ENCODE data around the gene PDLIM1.

PDLIM1 gene

GRCh38 chr10:95220539-95220938, 70.3 kb downstream of the PDLIM1 start:
- peaks cover 0 to 4% of the 10 kb centered on the region in 2 donors for H3K36me3 ChIP-seq (replicated peaks in 1 of 2; ENCODE audit: control insufficient read depth in 2 of 2, insufficient read depth in 2 of 2, low read length in 2 of 2)
- no peak overlapping the region for H3K23ac ChIP-seq (ENCODE audit: low read depth, low read length, poor library complexity)
- H2AFZ ChIP-seq (ENCODE audit: low read length), result no peak overlapping the region
- H2BK15ac ChIP-seq (ENCODE audit: low read length), result no peak overlapping the region
- no peak overlapping the region for H3K14ac ChIP-seq (ENCODE audit: low read length)
- H3K27me3 ChIP-seq (ENCODE audit: control insufficient read depth in 3 of 3, insufficient read depth in 3 of 3, low read depth in 1 of 3, low read length in 3 of 3), result no peaks in the 10 kb centered on the region
- H2BK12ac ChIP-seq (ENCODE audit: low read length), result no peak overlapping the region
- H3K4me1 ChIP-seq (ENCODE audit: control insufficient read depth in 2 of 2, insufficient read depth in 1 of 2, low read depth in 1 of 2, low read length in 2 of 2), result no peaks in the 10 kb centered on the region
- no peak overlapping the region for H4K8ac ChIP-seq (ENCODE audit: low read depth, low read length)
- H4K91ac ChIP-seq (ENCODE audit: low read depth, low read length, poor library complexity), result no peak overlapping the region
- H3K9ac ChIP-seq (ENCODE audit: low read depth, low read length, poor library complexity), result no peak overlapping the region
- no peak overlapping the region for H3K4ac ChIP-seq (ENCODE audit: low read length)
- H3K9me3 ChIP-seq (replicated peaks in 1 of 2; ENCODE audit: control insufficient read depth in 2 of 2, insufficient read depth in 1 of 2, low read depth in 1 of 2, low read length in 2 of 2), result no peaks in the 10 kb centered on the region
- no peak for DNase-seq (ENCODE audit: low spot score)
- H3K27ac ChIP-seq (replicated peaks; ENCODE audit: low read length), result no peak overlapping the region
- no peak overlapping the region for H3K18ac ChIP-seq (ENCODE audit: low read length)
- H3K4me2 ChIP-seq (ENCODE audit: insufficient read depth, low read length, poor library complexity, severe bottlenecking), result no peak overlapping the region
- no CpG with 5 or more reads among the region's 3 CpGs for WGBS, 2 donors (ENCODE audit: extremely low coverage in 2 of 2, insufficient read length in 2 of 2, insufficient replicate concordance in 1 of 2)
- H2BK5ac ChIP-seq (ENCODE audit: low read length), result no peak overlapping the region
- no peaks in the 10 kb centered on the region for H3K79me1 ChIP-seq (ENCODE audit: low read depth, low read length)
- no peak overlapping the region for H2BK120ac ChIP-seq (ENCODE audit: low read depth, low read length)
- no peak overlapping the region for H3K4me3 ChIP-seq (ENCODE audit: low read length in 2 of 2)
- H2AK5ac ChIP-seq (ENCODE audit: low read depth, low read length), result no peak overlapping the region

- no peak overlapping the region for H3K4me3 ChIP-seq (ENCODE audit: low read length in 2 of 2)
- WGBS, 2 donors (ENCODE audit: extremely low coverage in 2 of 2, insufficient read length in 2 of 2, insufficient replicate concordance in 1 of 2), result no CpG with 5 or more reads among the region's 1 CpG
- H3K18ac ChIP-seq (ENCODE audit: low read length), result no peak overlapping the region
- H2BK12ac ChIP-seq (ENCODE audit: low read length), result no peak overlapping the region
- no peak overlapping the region for H3K14ac ChIP-seq (ENCODE audit: low read length)
- no peak overlapping the region for H2AK5ac ChIP-seq (ENCODE audit: low read depth, low read length)
- no peaks in the 10 kb centered on the region for H3K4me1 ChIP-seq (ENCODE audit: control insufficient read depth in 2 of 2, insufficient read depth in 1 of 2, low read depth in 1 of 2, low read length in 2 of 2)
- no peak overlapping the region for H3K4me2 ChIP-seq (ENCODE audit: insufficient read depth, low read length, poor library complexity, severe bottlenecking)
- no peak overlapping the region for H3K27ac ChIP-seq (replicated peaks; ENCODE audit: low read length)
- no peaks in the 10 kb centered on the region for H3K9me3 ChIP-seq (replicated peaks in 1 of 2; ENCODE audit: control insufficient read depth in 2 of 2, insufficient read depth in 1 of 2, low read depth in 1 of 2, low read length in 2 of 2)
- no peak overlapping the region for H4K8ac ChIP-seq (ENCODE audit: low read depth, low read length)
- H2BK120ac ChIP-seq (ENCODE audit: low read depth, low read length), result no peak overlapping the region
- no peak overlapping the region for H2BK15ac ChIP-seq (ENCODE audit: low read length)
- H3K23ac ChIP-seq (ENCODE audit: low read depth, low read length, poor library complexity), result no peak overlapping the region
- no peak overlapping the region for H2BK5ac ChIP-seq (ENCODE audit: low read length)
- peaks cover 0 to 4% of the 10 kb centered on the region in 2 donors for H3K36me3 ChIP-seq (replicated peaks in 1 of 2; ENCODE audit: control insufficient read depth in 2 of 2, insufficient read depth in 2 of 2, low read length in 2 of 2)
- no peak overlapping the region for H4K91ac ChIP-seq (ENCODE audit: low read depth, low read length, poor library complexity)
- no peak overlapping the region for H3K4ac ChIP-seq (ENCODE audit: low read length)
- no peak for DNase-seq (ENCODE audit: low spot score)
- no peak overlapping the region for H2AFZ ChIP-seq (ENCODE audit: low read length)
- H3K79me1 ChIP-seq (ENCODE audit: low read depth, low read length), result no peaks in the 10 kb centered on the region
- no peaks in the 10 kb centered on the region for H3K27me3 ChIP-seq (ENCODE audit: control insufficient read depth in 3 of 3, insufficient read depth in 3 of 3, low read depth in 1 of 3, low read length in 3 of 3)
- H3K9ac ChIP-seq (ENCODE audit: low read depth, low read length, poor library complexity), result no peak overlapping the region
Observed at GRCh38 chr10:95217476-95217875, 73.3 kb downstream of the PDLIM1 start.

DNA sequence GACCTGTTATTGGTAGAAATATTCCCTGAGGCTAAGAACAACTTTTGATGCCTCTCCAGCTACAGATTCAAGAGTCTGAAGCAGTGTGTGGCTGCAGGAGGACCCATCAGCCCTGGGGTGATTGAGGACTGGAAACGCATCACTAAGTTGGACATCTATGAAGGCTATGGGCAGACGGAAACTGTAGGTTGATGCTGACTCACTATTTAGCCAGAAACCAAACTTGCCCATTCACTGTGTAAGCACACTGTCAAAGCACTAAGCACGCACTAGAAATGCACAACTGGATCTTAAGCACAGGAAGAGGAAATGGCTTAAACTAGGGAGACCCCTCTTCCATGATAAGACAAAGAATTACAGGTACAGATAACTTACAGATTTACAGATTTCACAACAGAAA, 76.0 kb downstream of the PDLIM1 start:
- WGBS, 2 donors (ENCODE audit: extremely low coverage in 2 of 2, insufficient read length in 2 of 2, insufficient replicate concordance in 1 of 2), result no CpG with 5 or more reads among the region's 3 CpGs
- H3K4ac ChIP-seq (ENCODE audit: low read length), result no peak overlapping the region
- peaks cover 0 to 4% of the 10 kb centered on the region in 2 donors for H3K36me3 ChIP-seq (replicated peaks in 1 of 2; ENCODE audit: control insufficient read depth in 2 of 2, insufficient read depth in 2 of 2, low read length in 2 of 2)

DNA sequence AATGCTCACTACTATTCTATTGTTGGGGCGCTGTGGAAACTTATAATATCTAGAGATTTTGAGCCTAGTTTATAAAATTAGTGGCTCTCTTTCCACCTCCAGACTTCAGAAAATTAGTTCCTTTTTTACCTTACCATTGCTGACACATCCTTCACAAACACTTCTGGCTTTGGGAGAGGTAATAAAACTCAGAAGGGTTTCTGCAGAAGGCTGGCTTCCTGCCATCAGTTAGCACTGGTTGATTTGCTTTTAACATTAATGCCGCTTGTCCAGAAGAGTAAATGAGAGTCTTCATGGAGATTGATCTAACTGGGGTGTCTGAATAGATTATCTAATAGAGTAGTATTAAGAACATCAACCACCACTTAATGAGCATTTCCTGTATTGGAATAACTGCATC, 76.4 kb downstream of the PDLIM1 start:
- Histone ChIP-seq H3K9ac (ENCODE audit: low read depth, low read length, poor library complexity) (no peak overlapping the region), H3K9me3 (replicated peaks in 1 of 2; ENCODE audit: control insufficient read depth in 2 of 2, insufficient read depth in 1 of 2, low read depth in 1 of 2, low read length in 2 of 2) (no peaks in the 10 kb centered on the region), H4K8ac (ENCODE audit: low read depth, low read length) (no peak overlapping the region), H4K91ac (ENCODE audit: low read depth, low read length, poor library complexity) (no peak overlapping the region), H2BK120ac (ENCODE audit: low read depth, low read length) (no peak overlapping the region), H3K23ac (ENCODE audit: low read depth, low read length, poor library complexity) (no peak overlapping the region), H3K14ac (ENCODE audit: low read length) (no peak overlapping the region), H3K18ac (ENCODE audit: low read length) (no peak overlapping the region), H2BK12ac (ENCODE audit: low read length) (no peak overlapping the region), H3K4me3 (ENCODE audit: low read length in 2 of 2) (no peak overlapping the region), H3K4me2 (ENCODE audit: insufficient read depth, low read length, poor library complexity, severe bottlenecking) (no peak overlapping the region), H3K27ac (replicated peaks; ENCODE audit: low read length) (no peak overlapping the region), H3K36me3 (replicated peaks in 1 of 2; ENCODE audit: control insufficient read depth in 2 of 2, insufficient read depth in 2 of 2, low read length in 2 of 2) (peaks cover 0 to 4% of the 10 kb centered on the region in 2 donors), H3K4ac (ENCODE audit: low read length) (no peak overlapping the region), H2AK5ac (ENCODE audit: low read depth, low read length) (no peak overlapping the region), H3K4me1 (ENCODE audit: control insufficient read depth in 2 of 2, insufficient read depth in 1 of 2, low read depth in 1 of 2, low read length in 2 of 2) (peaks cover 0 to under 1% of the 10 kb centered on the region in 2 donors), H2BK15ac (ENCODE audit: low read length) (no peak overlapping the region), H2AFZ (ENCODE audit: low read length) (no peak overlapping the region), H2BK5ac (ENCODE audit: low read length) (no peak overlapping the region), H3K79me1 (ENCODE audit: low read depth, low read length) (no peaks in the 10 kb centered on the region), H3K27me3 (ENCODE audit: control insufficient read depth in 3 of 3, insufficient read depth in 3 of 3, low read depth in 1 of 3, low read length in 3 of 3) (no peaks in the 10 kb centered on the region)
- WGBS, 2 donors (ENCODE audit: extremely low coverage in 2 of 2, insufficient read length in 2 of 2, insufficient replicate concordance in 1 of 2), result no CpG with 5 or more reads among the region's 2 CpGs
- no peak for DNase-seq (ENCODE audit: low spot score)

More for the DNA sequence above, 76.0 kb downstream of the PDLIM1 start:
- no peak for DNase-seq (ENCODE audit: low spot score)
- H3K27me3 ChIP-seq (ENCODE audit: control insufficient read depth in 3 of 3, insufficient read depth in 3 of 3, low read depth in 1 of 3, low read length in 3 of 3), result no peaks in the 10 kb centered on the region
- H2AFZ ChIP-seq (ENCODE audit: low read length), result no peak overlapping the region
- no peak overlapping the region for H3K14ac ChIP-seq (ENCODE audit: low read length)
- H3K4me3 ChIP-seq (ENCODE audit: low read length in 2 of 2), result no peak overlapping the region
- no peaks in the 10 kb centered on the region for H3K9me3 ChIP-seq (replicated peaks in 1 of 2; ENCODE audit: control insufficient read depth in 2 of 2, insufficient read depth in 1 of 2, low read depth in 1 of 2, low read length in 2 of 2)
- no peak overlapping the region for H3K23ac ChIP-seq (ENCODE audit: low read depth, low read length, poor library complexity)
- H2BK12ac ChIP-seq (ENCODE audit: low read length), result no peak overlapping the region
- H3K4me1 ChIP-seq (ENCODE audit: control insufficient read depth in 2 of 2, insufficient read depth in 1 of 2, low read depth in 1 of 2, low read length in 2 of 2), result no peaks in the 10 kb centered on the region
- no peak overlapping the region for H4K8ac ChIP-seq (ENCODE audit: low read depth, low read length)
- H2BK15ac ChIP-seq (ENCODE audit: low read length), result no peak overlapping the region
- no peak overlapping the region for H3K27ac ChIP-seq (replicated peaks; ENCODE audit: low read length)
- no peak overlapping the region for H3K18ac ChIP-seq (ENCODE audit: low read length)
- H3K4me2 ChIP-seq (ENCODE audit: insufficient read depth, low read length, poor library complexity, severe bottlenecking), result no peak overlapping the region
- no peak overlapping the region for H2BK120ac ChIP-seq (ENCODE audit: low read depth, low read length)
- H3K9ac ChIP-seq (ENCODE audit: low read depth, low read length, poor library complexity), result no peak overlapping the region
- H2AK5ac ChIP-seq (ENCODE audit: low read depth, low read length), result no peak overlapping the region
- no peak overlapping the region for H2BK5ac ChIP-seq (ENCODE audit: low read length)
- no peak overlapping the region for H4K91ac ChIP-seq (ENCODE audit: low read depth, low read length, poor library complexity)
- H3K79me1 ChIP-seq (ENCODE audit: low read depth, low read length), result no peaks in the 10 kb centered on the region
